ENCODE measurements around the gene EEFSEC.

EEFSEC gene

DNA sequence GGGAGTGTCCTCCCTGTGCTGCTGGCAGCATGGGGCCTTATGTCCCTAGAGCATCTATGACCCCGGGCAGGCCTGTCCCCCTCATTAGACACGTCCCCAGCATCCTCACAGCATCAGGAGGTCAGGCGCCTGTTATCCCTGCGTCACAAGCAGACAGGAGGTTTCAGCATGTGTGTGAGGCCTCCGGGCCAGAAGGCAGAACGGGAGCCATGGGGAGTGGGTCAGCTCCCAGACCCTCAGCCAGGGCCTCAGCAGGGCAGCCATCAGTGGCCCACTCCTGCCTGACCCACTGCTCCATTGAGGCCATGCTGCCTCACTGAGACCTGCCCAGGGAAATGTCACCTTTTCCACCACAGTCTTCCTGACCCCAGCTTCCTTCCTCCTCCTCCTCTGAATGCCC, 241.8 kb downstream of the EEFSEC start:
- H2AFZ ChIP-seq (ENCODE audit: low read depth, low read length): no peak overlapping the region
- no peaks in the 10 kb centered on the region for H3K4me1 ChIP-seq (ENCODE audit: low read length)
- H3K9ac ChIP-seq (ENCODE audit: low read length): no peak overlapping the region
- H4K20me1 ChIP-seq (ENCODE audit: insufficient read depth, low read length): no peaks in the 10 kb centered on the region
- no peaks in the 10 kb centered on the region for H3K79me2 ChIP-seq (ENCODE audit: low read length)
- H3K4me2 ChIP-seq (ENCODE audit: low read length): no peak overlapping the region
- H3K36me3 ChIP-seq (replicated peaks; ENCODE audit: low read depth, low read length): no peaks in the 10 kb centered on the region
- no peaks in the 10 kb centered on the region for H3K27me3 ChIP-seq (ENCODE audit: low read depth, low read length)
- H3K9me3 ChIP-seq (ENCODE audit: insufficient read depth, low read length): no peaks in the 10 kb centered on the region
- no peak overlapping the region for H3K4me3 ChIP-seq (ENCODE audit: low read length)
- TF ChIP-seq, protein P1, sequence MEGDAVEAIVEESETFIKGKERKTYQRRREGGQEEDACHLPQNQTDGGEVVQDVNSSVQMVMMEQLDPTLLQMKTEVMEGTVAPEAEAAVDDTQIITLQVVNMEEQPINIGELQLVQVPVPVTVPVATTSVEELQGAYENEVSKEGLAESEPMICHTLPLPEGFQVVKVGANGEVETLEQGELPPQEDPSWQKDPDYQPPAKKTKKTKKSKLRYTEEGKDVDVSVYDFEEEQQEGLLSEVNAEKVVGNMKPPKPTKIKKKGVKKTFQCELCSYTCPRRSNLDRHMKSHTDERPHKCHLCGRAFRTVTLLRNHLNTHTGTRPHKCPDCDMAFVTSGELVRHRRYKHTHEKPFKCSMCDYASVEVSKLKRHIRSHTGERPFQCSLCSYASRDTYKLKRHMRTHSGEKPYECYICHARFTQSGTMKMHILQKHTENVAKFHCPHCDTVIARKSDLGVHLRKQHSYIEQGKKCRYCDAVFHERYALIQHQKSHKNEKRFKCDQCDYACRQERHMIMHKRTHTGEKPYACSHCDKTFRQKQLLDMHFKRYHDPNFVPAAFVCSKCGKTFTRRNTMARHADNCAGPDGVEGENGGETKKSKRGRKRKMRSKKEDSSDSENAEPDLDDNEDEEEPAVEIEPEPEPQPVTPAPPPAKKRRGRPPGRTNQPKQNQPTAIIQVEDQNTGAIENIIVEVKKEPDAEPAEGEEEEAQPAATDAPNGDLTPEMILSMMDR (IDR thresholded peaks at IDR 0.05; ENCODE audit: low read depth, low read length): no peak
- no peak for TF ChIP-seq EZH2phosphoT487 (IDR thresholded peaks at IDR 0.05; ENCODE audit: low read depth)
- H3K27ac ChIP-seq (ENCODE audit: low read length): no peak overlapping the region

- H3K4me3 ChIP-seq (ENCODE audit: low read length): no peak overlapping the region
- no peak overlapping the region for H3K4me2 ChIP-seq (ENCODE audit: low read length)
- H3K9ac ChIP-seq (ENCODE audit: low read length): no peak overlapping the region
- no peaks in the 10 kb centered on the region for H3K79me2 ChIP-seq (ENCODE audit: low read length)
- no peak overlapping the region for H2AFZ ChIP-seq (ENCODE audit: low read depth, low read length)
- no peaks in the 10 kb centered on the region for H3K4me1 ChIP-seq (ENCODE audit: low read length)
- no peak overlapping the region for H3K27ac ChIP-seq (ENCODE audit: low read length)
- no peaks in the 10 kb centered on the region for H3K9me3 ChIP-seq (ENCODE audit: insufficient read depth, low read length)
- no peaks in the 10 kb centered on the region for H4K20me1 ChIP-seq (ENCODE audit: insufficient read depth, low read length)
- H3K27me3 ChIP-seq (ENCODE audit: low read depth, low read length): no peaks in the 10 kb centered on the region
- no peak for TF ChIP-seq EZH2phosphoT487 (IDR thresholded peaks at IDR 0.05; ENCODE audit: low read depth)
- TF ChIP-seq, protein P1 (IDR thresholded peaks at IDR 0.05; ENCODE audit: low read depth, low read length): no peak
- no peaks in the 10 kb centered on the region for H3K36me3 ChIP-seq (replicated peaks; ENCODE audit: low read depth, low read length)
Observed at GRCh38 chr3:128395500-128396162, 242.3 kb downstream of the EEFSEC start.

- Histone ChIP-seq H3K36me3 (replicated peaks; ENCODE audit: low read depth, low read length) (no peaks in the 10 kb centered on the region), H2AFZ (ENCODE audit: low read depth, low read length) (no peak overlapping the region), H4K20me1 (ENCODE audit: insufficient read depth, low read length) (no peaks in the 10 kb centered on the region), H3K4me2 (ENCODE audit: low read length) (no peak overlapping the region), H3K9ac (ENCODE audit: low read length) (no peak overlapping the region), H3K4me3 (ENCODE audit: low read length) (no peak overlapping the region), H3K27ac (ENCODE audit: low read length) (no peak overlapping the region), H3K4me1 (ENCODE audit: low read length) (no peaks in the 10 kb centered on the region), H3K9me3 (ENCODE audit: insufficient read depth, low read length) (no peaks in the 10 kb centered on the region), H3K27me3 (ENCODE audit: low read depth, low read length) (no peaks in the 10 kb centered on the region), H3K79me2 (ENCODE audit: low read length) (no peaks in the 10 kb centered on the region)
- no peak for TF ChIP-seq EZH2phosphoT487 (IDR thresholded peaks at IDR 0.05; ENCODE audit: low read depth)
- TF ChIP-seq, protein P1 (IDR thresholded peaks at IDR 0.05; ENCODE audit: low read depth, low read length): no peak
Observed at GRCh38 chr3:128397484-128397883, 244.2 kb downstream of the EEFSEC start.

GRCh38 chr3:128398586-128398985, 245.3 kb downstream of the EEFSEC start:
- no peak overlapping the region for H3K27ac ChIP-seq (ENCODE audit: low read length)
- no peaks in the 10 kb centered on the region for H3K79me2 ChIP-seq (ENCODE audit: low read length)
- H3K4me1 ChIP-seq (ENCODE audit: low read length): no peaks in the 10 kb centered on the region
- no peak overlapping the region for H2AFZ ChIP-seq (ENCODE audit: low read depth, low read length)
- no peak overlapping the region for H3K4me2 ChIP-seq (ENCODE audit: low read length)
- no peak for TF ChIP-seq EZH2phosphoT487 (IDR thresholded peaks at IDR 0.05; ENCODE audit: low read depth)
- TF ChIP-seq, protein P1 (IDR thresholded peaks at IDR 0.05; ENCODE audit: low read depth, low read length): no peak
- H3K9ac ChIP-seq (ENCODE audit: low read length): no peak overlapping the region
- H4K20me1 ChIP-seq (ENCODE audit: insufficient read depth, low read length): no peaks in the 10 kb centered on the region
- H3K27me3 ChIP-seq (ENCODE audit: low read depth, low read length): no peaks in the 10 kb centered on the region
- H3K36me3 ChIP-seq (replicated peaks; ENCODE audit: low read depth, low read length): no peaks in the 10 kb centered on the region
- H3K9me3 ChIP-seq (ENCODE audit: insufficient read depth, low read length): no peaks in the 10 kb centered on the region
- no peak overlapping the region for H3K4me3 ChIP-seq (ENCODE audit: low read length)

Data from OCI-LY3 (cell line).